ENCODE data around the gene KIAA0040.

- TF ChIP-seq GATA2 (IDR thresholded peaks at IDR 0.05; ENCODE audit: low read depth, low read length) (peak; percentile 89), GATA3 (IDR thresholded peaks at IDR 0.05; ENCODE audit: low read depth, low read length) (peak; percentile 66; the same call in 1 of the 2 replicates)
Measured at GRCh38 chr1:175154629-175155472, 37.7 kb downstream of the KIAA0040 start.

All from SH-SY5Y (cell line).